Peyer's patch (tissue), 4 donors: ENCODE measurements around the gene DDX39B. TPM values are rescaled to one million over a fixed set of nuclear protein-coding genes. Genes with fewer than 3 reads are reported as not detected.

Experiments used
- DNase-seq, 3 donors: peaks; one replicate each; pipeline ENCODE4 v3.0.0-alpha.2; 2017 to 2019
- H3K27ac ChIP-seq, 4 donors: fragments of 200-600 bp; sonication (generic); one replicate each; pipeline ENCODE4 v1.5.1; 2016 to 2019
- H3K27me3 ChIP-seq, 2 donors: fragments of 200-600 bp; sonication (generic); one replicate each; pipeline ENCODE4 v1.5.1; 2019
- H3K36me3 ChIP-seq, 3 donors: fragments of 200-600 bp; sonication (generic); one replicate each; pipeline ENCODE4 v1.5.1; 2016 to 2019
- H3K4me1 ChIP-seq, 4 donors: fragments of 200-600 bp; sonication (generic); one replicate each; pipeline ENCODE4 v1.5.1; 2016 to 2019
- H3K4me3 ChIP-seq, 4 donors: fragments of 200-600 bp; sonication (generic); 1 replicate in 3 of 4; 2 replicates in 1 of 4; pipeline ENCODE4 v1.5.1; 2016 to 2019; ENCODE audit warnings: mild to moderate bottlenecking in 1 of 4
- H3K9me3 ChIP-seq, 4 donors: fragments of 200-600 bp; sonication (generic); one replicate each; pipeline ENCODE4 v1.5.1; 2016 to 2019; ENCODE audit warnings: mild to moderate bottlenecking in 1 of 4
- CTCF ChIP-seq, 6 experiments: fragments of 450-650 bp in 4 of 6; fragments of 200-600 bp in 2 of 6; sonication (generic) in 1 of 6; IDR thresholded peaks; one replicate each; pipeline ENCODE4 v1.5.1; 2017 to 2019; ENCODE audit warnings: antibody characterized with exemption in 6 of 6, mild to moderate bottlenecking in 3 of 6, moderate library complexity in 1 of 6
- POLR2A ChIP-seq, 2 donors: fragments of 450-650 bp; IDR thresholded peaks; one replicate each; pipeline ENCODE4 v1.5.1; 2017; ENCODE audit warnings: antibody characterized with exemption in 2 of 2, mild to moderate bottlenecking in 2 of 2, moderate library complexity in 2 of 2
- total RNA-seq, 4 donors: library from RNA; depleted of rRNA; stranded (reverse); fragments of >200 nt; gene quantifications; one replicate each; pipeline ENCODE4 v1.1.0, GENCODE V29; 2016

DDX39B gene
- total RNA-seq, 4 donors from 2014 or later: 161 to 1,087 (median 280) TPM

DNA sequence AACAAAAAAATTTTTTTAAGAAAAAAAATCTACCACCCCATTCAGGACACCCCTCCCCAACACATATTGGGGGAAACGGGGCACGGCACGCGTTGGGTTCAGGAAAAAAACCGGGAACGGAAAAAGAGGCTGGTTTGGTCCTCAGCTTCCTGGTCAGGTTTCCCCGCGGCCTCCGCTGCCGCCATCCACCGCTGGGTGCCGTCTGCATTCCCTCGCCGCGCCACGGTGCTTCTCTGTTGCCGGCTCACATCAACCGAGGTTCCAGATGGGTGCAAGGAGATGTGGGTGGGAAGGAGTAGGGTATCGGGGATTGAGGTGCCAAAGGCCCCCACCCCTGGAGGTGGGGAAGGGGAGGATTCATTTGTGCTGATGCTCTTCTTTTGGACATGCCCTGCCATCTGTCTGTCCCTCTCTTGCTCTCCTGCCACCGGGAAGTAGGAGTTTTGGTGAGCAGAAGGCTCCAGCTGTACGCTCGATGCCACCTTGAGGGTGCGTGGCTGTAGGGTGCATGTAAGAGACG lies 7.2 kb downstream of the DDX39B start:
- TF ChIP-seq POLR2A (IDR thresholded peaks at IDR 0.05): no peak
- TF ChIP-seq CTCF (IDR thresholded peaks at IDR 0.05): no peak
- H3K27ac ChIP-seq: no peak overlapping the region
- H3K9me3 ChIP-seq: no peaks in the 10 kb centered on the region
- peaks cover 0 to 19% (median 8%) of the 10 kb centered on the region in 4 donors for H3K4me1 ChIP-seq
- no peak for DNase-seq
- H3K4me3 ChIP-seq: no peak overlapping the region
- peaks cover 0 to 100% (median 0%) of the 10 kb centered on the region in 3 donors for H3K36me3 ChIP-seq
- no peaks in the 10 kb centered on the region for H3K27me3 ChIP-seq

DNA sequence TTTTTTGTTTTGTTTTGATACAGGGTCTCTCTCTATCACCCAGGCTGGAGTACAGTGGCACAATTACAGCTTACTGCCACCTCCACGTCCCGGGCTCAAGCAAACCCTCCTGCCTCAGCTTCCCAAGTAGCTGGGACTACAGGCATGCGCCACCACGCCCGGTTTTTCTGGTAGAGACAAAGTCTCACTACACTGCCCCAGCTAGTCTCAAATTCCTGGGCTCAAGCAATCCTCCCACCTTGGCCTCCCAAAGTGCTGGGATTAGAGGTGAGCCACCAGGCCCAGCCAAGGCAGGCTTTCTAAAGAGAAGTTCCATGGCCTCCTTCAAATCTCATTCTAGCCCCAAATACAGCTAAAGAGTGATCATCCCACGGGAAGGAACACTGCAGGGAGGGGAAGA lies 7.8 kb downstream of the DDX39B start:
- Histone ChIP-seq H3K4me1 (peaks cover 0 to 14% (median 2%) of the 10 kb centered on the region in 4 donors), H3K27me3 (no peaks in the 10 kb centered on the region), H3K36me3 (peaks cover 0 to 98% (median 0%) of the 10 kb centered on the region in 3 donors), H3K27ac (no peak overlapping the region), H3K9me3 (no peaks in the 10 kb centered on the region), H3K4me3 (no peak overlapping the region)
- TF ChIP-seq CTCF (IDR thresholded peaks at IDR 0.05) (no peak), POLR2A (IDR thresholded peaks at IDR 0.05) (no peak)
- no peak for DNase-seq

- TF ChIP-seq CTCF (IDR thresholded peaks at IDR 0.05): no peak
- no peak for TF ChIP-seq POLR2A (IDR thresholded peaks at IDR 0.05)
- Histone ChIP-seq H3K9me3 (no peaks in the 10 kb centered on the region), H3K27me3 (no peaks in the 10 kb centered on the region), H3K4me3 (no peak overlapping the region), H3K36me3 (peaks cover 0 to 92% (median 0%) of the 10 kb centered on the region in 3 donors), H3K4me1 (peaks cover 0 to 8% (median 0%) of the 10 kb centered on the region in 4 donors), H3K27ac (no peak overlapping the region)
- DNase-seq: no peak
These were observed 8.4 kb downstream of the DDX39B start for GRCh38 chr6:31533455-31533841.

DNA sequence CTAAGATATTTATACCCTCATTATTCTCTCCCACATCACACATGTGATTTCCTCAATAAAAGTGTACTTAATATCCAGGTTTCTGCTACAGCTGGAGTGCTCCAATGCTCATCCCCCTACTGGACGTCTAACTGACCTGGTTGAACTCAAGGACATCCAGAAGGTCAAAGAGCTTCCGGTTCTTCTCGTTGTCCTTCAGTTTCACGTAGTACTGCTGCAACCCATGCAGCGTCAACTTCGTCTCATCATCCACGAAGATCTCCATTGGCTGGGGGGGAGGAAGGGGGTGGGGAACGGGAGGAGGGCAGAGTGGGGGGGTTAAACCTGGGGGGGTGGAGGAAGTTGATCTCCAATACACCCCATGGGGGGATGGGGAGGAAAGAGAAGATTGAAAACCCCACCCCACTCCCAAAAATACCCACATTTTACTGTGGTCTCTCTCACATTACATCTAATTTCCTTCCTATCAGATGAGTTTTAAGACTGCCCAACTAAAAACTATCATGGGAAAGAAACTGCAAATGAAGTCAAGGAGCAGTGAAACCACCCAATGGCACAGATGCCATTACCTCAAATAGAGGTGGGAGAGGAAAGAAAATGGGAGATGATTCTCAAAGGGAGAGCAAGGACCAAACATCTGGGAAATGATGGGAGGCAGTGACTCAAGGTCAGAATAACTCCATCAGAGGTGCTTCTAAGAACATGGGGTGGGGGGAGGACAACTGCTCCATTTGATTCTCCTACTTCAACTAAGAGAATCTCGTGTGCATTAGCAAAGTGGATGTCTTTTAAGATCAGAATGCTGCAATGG lies 9.0 kb downstream of the DDX39B start:
- H3K27ac ChIP-seq: no peak overlapping the region
- peaks cover 0 to 2% (median 0%) of the 10 kb centered on the region in 4 donors for H3K4me1 ChIP-seq
- no peak overlapping the region for H3K4me3 ChIP-seq
- peaks cover 0 to 86% (median 0%) of the 10 kb centered on the region in 3 donors for H3K36me3 ChIP-seq
- H3K27me3 ChIP-seq: no peaks in the 10 kb centered on the region
- no peak for TF ChIP-seq CTCF (IDR thresholded peaks at IDR 0.05)
- TF ChIP-seq POLR2A (IDR thresholded peaks at IDR 0.05): no peak
- H3K9me3 ChIP-seq: no peaks in the 10 kb centered on the region
- DNase-seq: no peak

- H3K36me3 ChIP-seq: peaks cover 0 to 78% (median 0%) of the 10 kb centered on the region in 3 donors
- no peak overlapping the region for H3K27ac ChIP-seq
- no peaks in the 10 kb centered on the region for H3K9me3 ChIP-seq
- no peaks in the 10 kb centered on the region for H3K27me3 ChIP-seq
- no peak overlapping the region for H3K4me3 ChIP-seq
- no peaks in the 10 kb centered on the region for H3K4me1 ChIP-seq
- DNase-seq: no peak
- TF ChIP-seq POLR2A (IDR thresholded peaks at IDR 0.05) (no peak), CTCF (IDR thresholded peaks at IDR 0.05) (no peak)
These were observed 9.8 kb downstream of the DDX39B start for GRCh38 chr6:31531771-31532643.
